Fibroblast of lung (primary cell): ENCODE results near the gene TDP1.
A peak's percentile ranks its signal among the peaks of the same experiment; 100 is the strongest.

Experiments used
- CTCF ChIP-seq, 2 donors: IDR thresholded peaks in 1 of 2; conservative IDR thresholded peaks in 1 of 2; 1 replicate in 1 of 2; 2 replicates in 1 of 2; pipeline ENCODE4 v1.5.1; 2011 to 2012; ENCODE audit warnings: low read length in 2 of 2, control low read depth in 1 of 2, inconsistent platforms in 1 of 2, low read depth in 1 of 2, mild to moderate bottlenecking in 1 of 2
- EZH2 ChIP-seq: IDR thresholded peaks from 2 replicates; pipeline ENCODE4 v1.5.1; 2012; ENCODE audit warnings: low read length, control low read depth, mild to moderate bottlenecking; ENCODE audit errors: missing control alignments

DNA sequence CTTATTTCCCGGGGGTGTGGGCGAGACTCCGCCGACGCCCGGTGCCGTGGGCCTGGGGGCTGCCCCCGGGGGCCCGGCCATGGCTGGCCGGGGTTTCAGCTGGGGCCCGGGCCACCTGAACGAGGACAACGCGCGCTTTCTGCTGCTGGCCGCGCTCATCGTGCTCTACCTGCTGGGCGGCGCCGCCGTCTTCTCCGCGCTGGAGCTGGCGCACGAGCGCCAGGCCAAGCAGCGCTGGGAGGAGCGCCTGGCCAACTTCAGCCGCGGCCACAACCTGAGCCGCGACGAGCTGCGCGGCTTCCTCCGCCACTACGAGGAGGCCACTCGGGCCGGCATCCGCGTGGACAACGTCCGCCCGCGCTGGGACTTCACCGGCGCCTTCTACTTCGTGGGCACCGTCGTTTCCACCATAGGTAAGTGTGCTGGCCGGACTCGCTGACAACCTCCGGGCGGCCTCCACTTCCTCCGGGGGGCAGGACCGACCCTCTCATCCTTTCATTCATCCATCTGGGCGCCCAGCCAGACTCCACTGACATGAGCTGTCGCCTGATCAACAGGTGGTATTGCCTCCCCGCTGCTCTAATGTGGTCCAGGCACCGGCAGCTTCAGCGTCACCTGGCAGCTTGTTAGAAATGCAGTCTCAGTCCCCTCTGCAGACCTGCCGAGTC is 106.5 kb downstream of the TDP1 start:
- TF ChIP-seq CTCF (conservative IDR thresholded peaks at IDR 0.05 in 1 of 2, IDR thresholded peaks at IDR 0.05 in 1 of 2; ENCODE audit: low read depth in 1 of 2, low read length in 2 of 2) (no peak), EZH2 (peak; percentile 99)
